Measurements from ENCODE around the gene KPNA3.
"Not testable (repeated sequence)": the region's sequence is repeated elsewhere in the genome, so short reads cannot be mapped to it uniquely, and the experiment has no call there.

KPNA3 gene

DNA sequence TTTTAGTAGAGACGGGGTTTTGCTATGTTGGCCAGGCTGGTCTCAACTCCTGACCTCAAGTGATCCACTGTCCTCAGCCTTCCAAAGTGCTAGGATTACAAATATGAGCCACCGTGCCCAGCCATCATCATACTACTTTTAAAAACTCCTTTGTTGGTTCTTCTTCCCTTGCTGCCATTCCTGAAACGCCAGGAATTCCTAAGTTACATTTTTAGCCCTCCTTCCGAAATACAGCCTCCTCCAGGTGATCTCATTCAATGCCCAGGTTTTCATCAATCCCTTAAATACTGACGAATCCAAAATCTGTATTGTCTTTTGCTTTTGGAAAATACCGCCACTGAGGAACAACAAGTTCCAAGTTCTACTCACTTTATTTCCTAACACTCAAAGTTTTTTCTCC, 75.9 kb downstream of the KPNA3 start:
- H3K4me2 ChIP-seq (ENCODE audit: low read length, poor library complexity, severe bottlenecking), result no peak overlapping the region
- no peak overlapping the region for H2BK5ac ChIP-seq (ENCODE audit: low read depth, low read length, poor library complexity, severe bottlenecking)
- H2BK15ac ChIP-seq (ENCODE audit: low read depth, poor library complexity, severe bottlenecking), result no peak overlapping the region
- H3K4me3 ChIP-seq (ENCODE audit: insufficient read depth in 1 of 2, low read depth in 1 of 2, low read length in 2 of 2), result peak overlapping the region in 1 of 2 experiments; percentile 50
- H4K8ac ChIP-seq (ENCODE audit: low read length), result no peak overlapping the region
- no peak overlapping the region for H4K91ac ChIP-seq (ENCODE audit: low read length)
- peaks cover 2% of the 10 kb centered on the region for H3K4me1 ChIP-seq (ENCODE audit: control insufficient read depth, insufficient read depth, low read depth, low read length)
- no peak overlapping the region for H2BK12ac ChIP-seq (ENCODE audit: low read length in 2 of 2)
- WGBS, result 97% methylated on average over 6 of the region's 6 CpGs
- H3K18ac ChIP-seq (ENCODE audit: low read depth in 1 of 2, low read length in 2 of 2), result no peak overlapping the region
- H3K27me3 ChIP-seq (ENCODE audit: control insufficient read depth in 1 of 2, insufficient read depth in 1 of 2, low read length in 2 of 2), result no peaks in the 10 kb centered on the region
- no peak overlapping the region for H2AFZ ChIP-seq (ENCODE audit: low read depth, low read length)
- H2AK5ac ChIP-seq (ENCODE audit: low read length, severe bottlenecking), result no peak overlapping the region
- no peak overlapping the region for H3K4ac ChIP-seq (ENCODE audit: low read depth in 1 of 2, low read length in 2 of 2)
- DNase-seq, result no peak
- H3K27ac ChIP-seq (ENCODE audit: low read length, poor library complexity, severe bottlenecking), result no peak overlapping the region
- H3K14ac ChIP-seq (ENCODE audit: low read length in 2 of 2), result no peak overlapping the region
- no peak overlapping the region for H3K23ac ChIP-seq (ENCODE audit: low read length in 2 of 2)
- H3K36me3 ChIP-seq (ENCODE audit: control insufficient read depth in 1 of 2, insufficient read depth in 2 of 2, low read depth in 1 of 2, low read length in 2 of 2), result peaks cover 18 to 77% of the 10 kb centered on the region in 2 experiments
- no peak overlapping the region for H2BK120ac ChIP-seq (ENCODE audit: low read depth, low read length)
- peaks cover 60% of the 10 kb centered on the region for H3K9me3 ChIP-seq (ENCODE audit: control insufficient read depth, low read length)
- H3K79me1 ChIP-seq (replicated peaks; ENCODE audit: low read length, poor library complexity, severe bottlenecking), result peaks cover 7% of the 10 kb centered on the region
- no peak overlapping the region for H3K9ac ChIP-seq (ENCODE audit: low read length)

DNA sequence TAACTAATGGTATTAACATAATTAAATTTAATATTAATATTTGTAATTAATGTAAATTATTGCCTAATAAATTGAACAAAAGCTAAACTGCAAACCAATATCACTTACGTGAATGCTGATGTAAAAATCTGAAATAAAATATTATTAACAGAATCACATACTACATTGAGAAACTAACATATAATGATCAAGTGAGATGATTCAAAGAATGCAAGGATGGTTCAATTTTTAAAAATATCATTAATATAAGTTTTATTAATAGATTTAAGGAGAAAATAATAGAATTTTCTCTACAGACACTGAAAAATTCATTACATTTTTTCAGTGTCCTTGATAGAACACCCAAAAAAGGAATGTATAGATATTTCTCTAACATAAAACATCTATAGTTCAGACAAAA, 77.7 kb downstream of the KPNA3 start:
- no peak overlapping the region for H4K8ac ChIP-seq (ENCODE audit: low read length)
- H2BK15ac ChIP-seq (ENCODE audit: low read depth, poor library complexity, severe bottlenecking), result no peak overlapping the region
- no peak overlapping the region for H3K4me2 ChIP-seq (ENCODE audit: low read length, poor library complexity, severe bottlenecking)
- H3K9me3 ChIP-seq (ENCODE audit: control insufficient read depth, low read length), result peaks cover 60% of the 10 kb centered on the region
- no peaks in the 10 kb centered on the region for H3K27me3 ChIP-seq (ENCODE audit: control insufficient read depth in 1 of 2, insufficient read depth in 1 of 2, low read length in 2 of 2)
- no peak overlapping the region for H3K27ac ChIP-seq (ENCODE audit: low read length, poor library complexity, severe bottlenecking)
- H4K91ac ChIP-seq (ENCODE audit: low read length), result no peak overlapping the region
- no peak for DNase-seq
- peaks cover 11 to 73% of the 10 kb centered on the region in 2 experiments for H3K36me3 ChIP-seq (ENCODE audit: control insufficient read depth in 1 of 2, insufficient read depth in 2 of 2, low read depth in 1 of 2, low read length in 2 of 2)
- H3K79me1 ChIP-seq (replicated peaks; ENCODE audit: low read length, poor library complexity, severe bottlenecking), result peaks cover 7% of the 10 kb centered on the region
- WGBS, result no CpG with 5 or more reads among the region's 1 CpG
- no peak overlapping the region for H3K23ac ChIP-seq (ENCODE audit: low read length in 2 of 2)
- H2AK5ac ChIP-seq (ENCODE audit: low read length, severe bottlenecking), result no peak overlapping the region
- no peak overlapping the region for H3K14ac ChIP-seq (ENCODE audit: low read length in 2 of 2)
- no peak overlapping the region for H2BK12ac ChIP-seq (ENCODE audit: low read length in 2 of 2)
- H3K4me1 ChIP-seq (ENCODE audit: control insufficient read depth, insufficient read depth, low read depth, low read length), result peaks cover 2% of the 10 kb centered on the region
- no peak overlapping the region for H2AFZ ChIP-seq (ENCODE audit: low read depth, low read length)
- no peak overlapping the region for H2BK5ac ChIP-seq (ENCODE audit: low read depth, low read length, poor library complexity, severe bottlenecking)
- H3K9ac ChIP-seq (ENCODE audit: low read length), result no peak overlapping the region
- no peak overlapping the region for H2BK120ac ChIP-seq (ENCODE audit: low read depth, low read length)
- no peak overlapping the region for H3K4ac ChIP-seq (ENCODE audit: low read depth in 1 of 2, low read length in 2 of 2)
- peak overlapping the region in 1 of 2 experiments; percentile 50 for H3K4me3 ChIP-seq (ENCODE audit: insufficient read depth in 1 of 2, low read depth in 1 of 2, low read length in 2 of 2)
- no peak overlapping the region for H3K18ac ChIP-seq (ENCODE audit: low read depth in 1 of 2, low read length in 2 of 2)

DNA sequence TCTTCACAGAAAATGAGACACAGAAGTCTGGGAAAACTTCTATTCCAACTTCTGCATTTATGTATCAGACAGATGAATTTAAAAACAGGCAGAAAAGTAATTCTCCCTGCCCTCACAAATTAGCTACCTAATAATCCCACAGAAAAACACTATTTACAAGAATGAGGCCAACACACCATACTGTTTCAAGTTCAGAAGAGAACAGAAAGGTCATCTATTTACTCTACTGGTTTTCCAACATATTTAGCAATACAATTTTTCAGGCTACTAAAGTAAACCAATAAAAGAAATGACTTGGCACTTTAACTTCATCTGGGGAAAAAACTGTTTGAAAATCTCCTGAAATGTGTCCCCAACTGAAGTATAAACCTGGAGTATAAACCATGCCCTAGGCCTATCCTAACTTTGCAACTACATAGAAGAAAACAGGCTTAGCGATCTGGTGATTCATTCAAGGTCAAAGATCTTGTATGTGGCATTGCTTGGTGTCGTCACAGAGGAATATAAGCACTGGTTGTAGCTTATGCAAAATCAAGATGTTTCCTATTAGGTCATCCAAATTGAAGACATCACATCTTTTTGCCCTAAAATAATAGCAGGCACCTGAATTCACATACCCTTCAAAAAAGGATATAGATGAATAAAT, 81.1 kb downstream of the KPNA3 start:
- Histone ChIP-seq H3K4ac (ENCODE audit: low read depth in 1 of 2, low read length in 2 of 2) (no peak overlapping the region), H2BK5ac (ENCODE audit: low read depth, low read length, poor library complexity, severe bottlenecking) (no peak overlapping the region), H2BK120ac (ENCODE audit: low read depth, low read length) (no peak overlapping the region), H2AFZ (ENCODE audit: low read depth, low read length) (no peak overlapping the region), H3K9ac (ENCODE audit: low read length) (no peak overlapping the region), H4K91ac (ENCODE audit: low read length) (no peak overlapping the region), H3K4me1 (ENCODE audit: control insufficient read depth, insufficient read depth, low read depth, low read length) (peaks cover 2% of the 10 kb centered on the region), H3K4me2 (ENCODE audit: low read length, poor library complexity, severe bottlenecking) (no peak overlapping the region), H3K18ac (ENCODE audit: low read depth in 1 of 2, low read length in 2 of 2) (no peak overlapping the region), H2AK5ac (ENCODE audit: low read length, severe bottlenecking) (no peak overlapping the region), H3K4me3 (ENCODE audit: insufficient read depth in 1 of 2, low read depth in 1 of 2, low read length in 2 of 2) (no peak overlapping the region), H3K14ac (ENCODE audit: low read length in 2 of 2) (no peak overlapping the region), H3K79me1 (replicated peaks; ENCODE audit: low read length, poor library complexity, severe bottlenecking) (peaks cover 7% of the 10 kb centered on the region), H3K36me3 (ENCODE audit: control insufficient read depth in 1 of 2, insufficient read depth in 2 of 2, low read depth in 1 of 2, low read length in 2 of 2) (peaks cover 14 to 62% of the 10 kb centered on the region in 2 experiments), H3K9me3 (ENCODE audit: control insufficient read depth, low read length) (peaks cover 37% of the 10 kb centered on the region), H2BK12ac (ENCODE audit: low read length in 2 of 2) (no peak overlapping the region), H3K27ac (ENCODE audit: low read length, poor library complexity, severe bottlenecking) (no peak overlapping the region), H4K8ac (ENCODE audit: low read length) (no peak overlapping the region), H3K27me3 (ENCODE audit: control insufficient read depth in 1 of 2, insufficient read depth in 1 of 2, low read length in 2 of 2) (no peaks in the 10 kb centered on the region), H2BK15ac (ENCODE audit: low read depth, poor library complexity, severe bottlenecking) (no peak overlapping the region), H3K23ac (ENCODE audit: low read length in 2 of 2) (no peak overlapping the region)
- DNase-seq, result peak; percentile 95
- 33% methylated on average over 1 of the region's 2 CpGs for WGBS

DNA sequence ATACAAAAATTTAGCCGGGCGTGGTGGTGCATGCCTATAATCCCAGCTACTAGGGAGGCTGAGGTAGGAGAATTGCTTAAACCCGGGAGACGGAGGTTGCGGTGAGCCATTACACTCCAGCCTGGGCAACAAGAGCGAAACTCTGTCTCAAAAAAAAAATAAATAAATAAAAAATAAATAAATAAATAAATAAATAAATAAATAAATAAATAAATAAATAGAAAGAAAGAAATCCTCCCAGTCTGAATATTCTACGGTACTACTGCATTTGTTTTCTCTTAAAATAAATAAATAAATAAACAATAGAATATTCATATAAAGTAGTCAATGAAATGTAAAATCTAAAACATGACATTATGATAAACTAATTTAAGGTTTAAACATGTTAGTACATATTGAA, 88.2 kb downstream of the KPNA3 start:
- H3K23ac ChIP-seq (ENCODE audit: low read length in 2 of 2); H2AK5ac ChIP-seq (ENCODE audit: low read length, severe bottlenecking); H3K9ac ChIP-seq (ENCODE audit: low read length); H3K4me1 ChIP-seq (ENCODE audit: control insufficient read depth, insufficient read depth, low read depth, low read length); H2BK120ac ChIP-seq (ENCODE audit: low read depth, low read length); H3K18ac ChIP-seq (ENCODE audit: low read depth in 1 of 2, low read length in 2 of 2); DNase-seq; H3K9me3 ChIP-seq (ENCODE audit: control insufficient read depth, low read length); H3K14ac ChIP-seq (ENCODE audit: low read length in 2 of 2); H2BK5ac ChIP-seq (ENCODE audit: low read depth, low read length, poor library complexity, severe bottlenecking); H3K4me2 ChIP-seq (ENCODE audit: low read length, poor library complexity, severe bottlenecking); H3K27me3 ChIP-seq (ENCODE audit: control insufficient read depth in 1 of 2, insufficient read depth in 1 of 2, low read length in 2 of 2); H3K4ac ChIP-seq (ENCODE audit: low read depth in 1 of 2, low read length in 2 of 2); H2AFZ ChIP-seq (ENCODE audit: low read depth, low read length); H4K91ac ChIP-seq (ENCODE audit: low read length); H3K79me1 ChIP-seq (replicated peaks; ENCODE audit: low read length, poor library complexity, severe bottlenecking); H2BK15ac ChIP-seq (ENCODE audit: low read depth, poor library complexity, severe bottlenecking); H3K27ac ChIP-seq (ENCODE audit: low read length, poor library complexity, severe bottlenecking); H4K8ac ChIP-seq (ENCODE audit: low read length); H2BK12ac ChIP-seq (ENCODE audit: low read length in 2 of 2); H3K4me3 ChIP-seq (ENCODE audit: insufficient read depth in 1 of 2, low read depth in 1 of 2, low read length in 2 of 2): not testable (repeated sequence)
- WGBS, result no CpG with 5 or more reads among the region's 7 CpGs
- peaks cover 11 to 69% of the 10 kb centered on the region in 2 experiments for H3K36me3 ChIP-seq (ENCODE audit: control insufficient read depth in 1 of 2, insufficient read depth in 2 of 2, low read depth in 1 of 2, low read length in 2 of 2)
